ENCODE data around the gene MAGEB17.

The MAGEB17 gene

GRCh38 chrX:16210061-16210460 lies 42.8 kb downstream of the MAGEB17 start:
- DNase-seq (ENCODE audit: low spot score), result no peak

- no peak for DNase-seq (ENCODE audit: low spot score)
These were observed 44.7 kb downstream of the MAGEB17 start for GRCh38 chrX:16212024-16212423.

- peak; percentile 47 for DNase-seq (ENCODE audit: low spot score)
These were observed 45.2 kb downstream of the MAGEB17 start for GRCh38 chrX:16212436-16212835.

GRCh38 chrX:16213961-16214360 lies 46.7 kb downstream of the MAGEB17 start:
- DNase-seq (ENCODE audit: low spot score), result no peak

GRCh38 chrX:16215660-16216059 lies 48.4 kb downstream of the MAGEB17 start:
- DNase-seq (ENCODE audit: low spot score), result no peak

All from ecto neural progenitor cell (in vitro differentiated cells).